NCI-H2107 treated with DMSO at 0.1 percent for 48 hours (cell line): ENCODE results near the gene ZEB2.
A peak's percentile ranks its signal among the peaks of the same experiment; 100 is the strongest.

Source experiments
- DNase-seq: peaks from one replicate; lab custom pipeline; 2025; ENCODE audit not compliant: unreplicated experiment; lab: John Stamatoyannopoulos, UW

ZEB2 gene

GRCh38 chr2:144472046-144472412 is 47.9 kb downstream of the ZEB2 start:
- DNase-seq: no peak

- no peak for DNase-seq
Measured at GRCh38 chr2:144471305-144472045, 48.4 kb downstream of the ZEB2 start.

- no peak for DNase-seq
Measured at GRCh38 chr2:144470816-144471215, 49.1 kb downstream of the ZEB2 start.

- no peak for DNase-seq
Measured at GRCh38 chr2:144470334-144470733, 49.6 kb downstream of the ZEB2 start.

GRCh38 chr2:144469798-144470197 is 50.1 kb downstream of the ZEB2 start:
- no peak for DNase-seq

GRCh38 chr2:144468823-144469595 is 50.9 kb downstream of the ZEB2 start:
- no peak for DNase-seq

- no peak for DNase-seq
Measured at GRCh38 chr2:144467502-144468137, 52.3 kb downstream of the ZEB2 start.

- no peak for DNase-seq
Measured at GRCh38 chr2:144466637-144467036, 53.3 kb downstream of the ZEB2 start.

GRCh38 chr2:144465749-144466148 is 54.2 kb downstream of the ZEB2 start:
- no peak for DNase-seq

- no peak for DNase-seq
Measured at GRCh38 chr2:144464730-144465129, 55.2 kb downstream of the ZEB2 start.

GRCh38 chr2:144463266-144463665 is 56.7 kb downstream of the ZEB2 start:
- DNase-seq: no peak

- peak; percentile 46 for DNase-seq
Measured at GRCh38 chr2:144462266-144462665, 57.7 kb downstream of the ZEB2 start.

GRCh38 chr2:144461308-144461766 is 58.6 kb downstream of the ZEB2 start:
- peak; percentile 76 for DNase-seq

- no peak for DNase-seq
Measured at GRCh38 chr2:144460727-144461307, 59.1 kb downstream of the ZEB2 start.

- no peak for DNase-seq
Measured at GRCh38 chr2:144459937-144460336, 60.0 kb downstream of the ZEB2 start.

GRCh38 chr2:144459286-144459685 is 60.6 kb downstream of the ZEB2 start:
- DNase-seq: peak; percentile 37

- DNase-seq: no peak
Measured at GRCh38 chr2:144458541-144458940, 61.4 kb downstream of the ZEB2 start.

- no peak for DNase-seq
Measured at GRCh38 chr2:144456680-144457079, 63.2 kb downstream of the ZEB2 start.

GRCh38 chr2:144455987-144456386 is 63.9 kb downstream of the ZEB2 start:
- no peak for DNase-seq

GRCh38 chr2:144454466-144455287 is 65.2 kb downstream of the ZEB2 start:
- DNase-seq: no peak
